HG02571 (cell line): ENCODE measurements around the gene PDCD2L.
"Not testable (repeated sequence)": the region's sequence is repeated elsewhere in the genome, so short reads cannot be mapped to it uniquely, and the experiment has no call there.

ENCODE experiments used
- ATAC-seq: cut with Tn5 transposase; IDR thresholded peaks from one replicate; pipeline ENCODE4 v1.9.1; 2021; ENCODE audit warnings: mild to moderate bottlenecking, moderate library complexity; ENCODE audit not compliant: unreplicated experiment

Gene PDCD2L

GRCh38 chr19:34373601-34374288, 30.5 kb upstream of the PDCD2L start:
- ATAC-seq: no peak

GRCh38 chr19:34375598-34375997, 28.6 kb upstream of the PDCD2L start:
- no peak for ATAC-seq

GRCh38 chr19:34380639-34381241, 23.5 kb upstream of the PDCD2L start:
- ATAC-seq: no peak

GRCh38 chr19:34381399-34382251, 22.6 kb upstream of the PDCD2L start:
- ATAC-seq: no peak

GRCh38 chr19:34382471-34382870, 21.7 kb upstream of the PDCD2L start:
- no peak for ATAC-seq

GRCh38 chr19:34383599-34383998, 20.6 kb upstream of the PDCD2L start:
- ATAC-seq: no peak

GRCh38 chr19:34386645-34387445, 17.4 kb upstream of the PDCD2L start:
- no peak for ATAC-seq

GRCh38 chr19:34387446-34387810, 16.8 kb upstream of the PDCD2L start:
- no peak for ATAC-seq

GRCh38 chr19:34388745-34389144, 15.5 kb upstream of the PDCD2L start:
- ATAC-seq: not testable (repeated sequence)

- no peak for ATAC-seq
These were observed 12.4 kb upstream of the PDCD2L start for GRCh38 chr19:34391813-34392212.

- ATAC-seq: no peak
These were observed 11.2 kb upstream of the PDCD2L start for GRCh38 chr19:34393031-34393430.

GRCh38 chr19:34393629-34394028, 10.6 kb upstream of the PDCD2L start:
- ATAC-seq: no peak

GRCh38 chr19:34397853-34398252, 6.3 kb upstream of the PDCD2L start:
- no peak for ATAC-seq

GRCh38 chr19:34399886-34400285, 4.3 kb upstream of the PDCD2L start:
- ATAC-seq: no peak

- not testable (repeated sequence) for ATAC-seq
These were observed 3.4 kb upstream of the PDCD2L start for GRCh38 chr19:34400844-34401243.

GRCh38 chr19:34402074-34402600, 2.1 kb upstream of the PDCD2L start:
- no peak for ATAC-seq

- ATAC-seq: no peak
These were observed 453 bp upstream of the PDCD2L start for GRCh38 chr19:34403784-34404108.

- ATAC-seq: no peak
These were observed 1.9 kb downstream of the PDCD2L start for GRCh38 chr19:34405892-34406660.

GRCh38 chr19:34408411-34408810, 4.2 kb downstream of the PDCD2L start:
- no peak for ATAC-seq
